Endodermal cell (in vitro differentiated cells): Measurements from ENCODE around the gene IARS2. TPM values are rescaled to one million over a fixed set of nuclear protein-coding genes. Genes with fewer than 3 reads are reported as not detected.

Experiments used
- DNase-seq: peaks from one replicate; pipeline ENCODE4 v3.0.0-alpha.2; 2017
- H3K27ac ChIP-seq: 2 replicates; pipeline ENCODE4 v1.5.1; 2013; ENCODE audit warnings: mild to moderate bottlenecking, low read depth, low read length, moderate library complexity
- H3K27me3 ChIP-seq: 2 replicates; pipeline ENCODE4 v1.6.1; 2013; ENCODE audit warnings: mild to moderate bottlenecking, low read length, moderate library complexity; ENCODE audit not compliant: insufficient read depth, control insufficient read depth, poor library complexity, severe bottlenecking
- H3K36me3 ChIP-seq: 2 replicates; pipeline ENCODE4 v1.7.0; 2013; ENCODE audit warnings: mild to moderate bottlenecking, low read length, moderate library complexity; ENCODE audit not compliant: control insufficient read depth, insufficient read depth
- H3K4me1 ChIP-seq: one replicate; pipeline ENCODE4 v1.7.0; 2013; ENCODE audit warnings: low read length; ENCODE audit not compliant: control insufficient read depth, insufficient read depth
- H3K4me3 ChIP-seq: 2 replicates; pipeline ENCODE4 v1.5.1; 2013; ENCODE audit warnings: mild to moderate bottlenecking, low read length, moderate library complexity
- H3K9ac ChIP-seq: 2 replicates; pipeline ENCODE4 v1.6.1; 2013; ENCODE audit warnings: mild to moderate bottlenecking, low read length, moderate library complexity; ENCODE audit not compliant: poor library complexity, severe bottlenecking; ENCODE audit errors: extremely low read depth
- H3K9me3 ChIP-seq: 2 replicates; pipeline ENCODE4 v1.6.1; 2013; ENCODE audit warnings: mild to moderate bottlenecking, low read length, moderate library complexity; ENCODE audit not compliant: control insufficient read depth
- H3K27ac Mint-ChIP-seq: 2 replicates; pipeline ENCODE4 v1.8.0; 2020; ENCODE audit warnings: mixed read lengths
- H3K27me3 Mint-ChIP-seq: 2 replicates; pipeline ENCODE4 v1.8.0; 2021; ENCODE audit warnings: mild to moderate bottlenecking, mixed read lengths; ENCODE audit not compliant: insufficient read depth
- H3K36me3 Mint-ChIP-seq: 2 replicates; pipeline ENCODE4 v1.8.0; 2020; ENCODE audit warnings: low read depth, mixed read lengths
- H3K4me1 Mint-ChIP-seq: 2 replicates; pipeline ENCODE4 v1.8.0; 2020; ENCODE audit warnings: mixed read lengths
- H3K4me3 Mint-ChIP-seq: 2 replicates; pipeline ENCODE4 v1.8.0; 2020; ENCODE audit warnings: mild to moderate bottlenecking, moderate library complexity, mixed read lengths
- H3K9me3 Mint-ChIP-seq: 2 replicates; pipeline ENCODE4 v1.8.0; 2020; ENCODE audit warnings: mild to moderate bottlenecking, mixed read lengths
- CTCF ChIP-seq: fragments of 200-600 bp; sonication (generic); conservative IDR thresholded peaks from 2 replicates; pipeline ENCODE4 v1.5.0; 2021; ENCODE audit warnings: antibody characterized with exemption, mild to moderate bottlenecking
- WGBS, 2 experiments: methylation state at CpG; one replicate each; pipeline versions ENCODE4 v1.1.5 to v1.1.7; 2013; ENCODE audit warnings: missing lambda C conversion rate in 2 of 2, mixed read lengths in 1 of 2; ENCODE audit not compliant: insufficient coverage in 1 of 2, insufficient read length in 1 of 2; 5-methylcytosine and 5-hydroxymethylcytosine counted together
- total RNA-seq, 2 donors: library from RNA; stranded (reverse); fragmentation: NEBNext Ultra II Directional in 1 of 2; extraction: Animal tissue kit (Norgen Biotek cat#: 25700) in 1 of 2; gene quantifications; 2 replicates in 1 of 2; 3 replicates in 1 of 2; pipeline ENCODE4 v1.2.1, GENCODE V29; 2021

Gene IARS2
- total RNA-seq, 2 donors from 2014 or later = 78.2 to 89.4 TPM

DNA sequence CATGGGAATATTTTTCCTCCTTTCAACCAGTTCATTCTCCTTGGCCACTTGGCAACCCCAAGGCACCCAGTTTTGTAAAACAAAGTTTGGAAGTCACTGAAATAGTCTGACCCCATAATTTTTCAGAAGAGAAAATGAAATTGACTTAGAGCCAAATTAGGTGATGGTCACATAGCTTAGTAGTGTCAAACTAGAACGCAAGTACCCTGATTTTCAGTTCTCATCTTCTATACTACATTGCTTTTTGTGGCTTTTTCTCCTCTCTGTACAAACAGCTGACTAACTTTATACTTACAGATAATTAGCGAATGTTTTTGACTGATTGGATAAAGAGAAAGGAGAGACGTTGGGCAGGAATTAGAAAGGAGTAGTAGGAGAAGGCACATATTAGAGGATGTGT lies 33.1 kb downstream of the IARS2 start:
- no peaks in the 10 kb centered on the region for H3K9me3 Mint-ChIP-seq
- WGBS, 2 experiments = 89 to 100% methylated on average over 2 to 3 of the region's 3 CpGs

DNA sequence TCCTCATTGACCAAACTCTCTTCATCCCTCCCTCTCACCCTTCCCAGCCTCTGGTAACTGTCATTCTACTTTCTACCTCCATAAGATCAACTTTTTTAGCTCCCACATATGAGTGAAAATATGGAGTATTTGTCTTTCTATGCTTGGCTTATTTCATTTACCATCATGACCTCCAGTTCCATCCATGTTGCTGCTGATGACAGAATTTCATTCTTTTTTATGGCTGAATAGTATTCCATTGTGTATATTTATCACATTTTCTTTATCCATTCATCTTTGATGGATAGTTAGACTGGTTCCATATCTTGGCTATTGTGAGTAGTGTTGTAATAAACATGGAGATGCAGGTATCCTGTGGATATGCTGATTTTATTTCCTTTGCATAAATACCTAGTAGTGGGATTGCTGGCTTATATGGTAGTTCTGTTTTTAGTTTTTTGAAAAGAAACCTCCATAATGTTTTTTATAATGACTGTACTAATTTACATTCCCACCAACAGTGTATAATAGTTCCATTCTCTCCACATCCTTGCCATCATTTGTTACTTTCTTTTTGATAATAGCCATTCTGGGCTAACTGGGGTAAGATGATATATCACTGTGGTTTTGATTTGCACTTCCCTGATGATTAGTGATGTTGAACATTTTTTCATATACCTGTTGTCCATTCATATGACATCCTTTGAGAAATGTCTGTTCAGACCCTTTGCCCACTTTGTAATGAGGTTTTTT lies 35.7 kb downstream of the IARS2 start:
- Mint-ChIP-seq H3K4me3 (no peak overlapping the region), H3K36me3 (peaks cover 69% of the 10 kb centered on the region), H3K4me1 (peaks cover 2% of the 10 kb centered on the region), H3K27ac (no peak overlapping the region), H3K9me3 (no peaks in the 10 kb centered on the region), H3K27me3 (no peaks in the 10 kb centered on the region)
- no peak overlapping the region for H3K27ac ChIP-seq
- TF ChIP-seq CTCF = no peak
- H3K9me3 ChIP-seq = no peaks in the 10 kb centered on the region
- H3K4me1 ChIP-seq = no peaks in the 10 kb centered on the region
- no peaks in the 10 kb centered on the region for H3K27me3 ChIP-seq
- H3K9ac ChIP-seq = no peak overlapping the region
- peaks cover 55% of the 10 kb centered on the region for H3K36me3 ChIP-seq
- no peak overlapping the region for H3K4me3 ChIP-seq
- DNase-seq = no peak

More for the DNA sequence above, 33.1 kb downstream of the IARS2 start:
- Histone ChIP-seq H3K36me3 (peaks cover 48% of the 10 kb centered on the region), H3K27me3 (no peaks in the 10 kb centered on the region), H3K9me3 (no peaks in the 10 kb centered on the region), H3K4me1 (no peaks in the 10 kb centered on the region), H3K27ac (no peak overlapping the region), H3K4me3 (no peak overlapping the region), H3K9ac (no peak overlapping the region)
- Mint-ChIP-seq H3K27me3 (no peaks in the 10 kb centered on the region), H3K4me1 (peaks cover 7% of the 10 kb centered on the region), H3K27ac (no peak overlapping the region), H3K36me3 (peaks cover 46% of the 10 kb centered on the region), H3K4me3 (no peak overlapping the region)
- TF ChIP-seq CTCF = no peak
- no peak for DNase-seq

DNA sequence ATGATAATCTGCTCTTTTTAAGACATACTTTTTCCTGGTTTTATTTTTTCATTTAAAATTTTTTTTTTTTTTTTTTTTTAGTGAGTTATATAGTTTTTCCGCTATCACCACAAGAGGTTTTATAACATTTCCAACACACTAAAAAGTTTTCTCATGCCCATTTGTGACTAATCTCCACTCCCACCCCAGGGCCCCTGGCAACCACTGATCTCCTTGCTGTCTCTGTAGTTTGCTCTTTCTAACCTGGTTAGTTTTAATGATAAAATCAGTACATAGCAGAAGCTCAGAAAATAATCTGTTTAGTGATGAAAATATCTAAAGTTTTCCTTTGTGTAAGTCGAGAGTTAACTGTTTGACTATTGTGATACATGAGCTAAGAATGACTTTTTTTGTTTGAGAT lies 41.8 kb downstream of the IARS2 start:
- no peaks in the 10 kb centered on the region for H3K27me3 Mint-ChIP-seq
- no peak overlapping the region for H3K27ac Mint-ChIP-seq
- H3K36me3 Mint-ChIP-seq = peaks cover 70% of the 10 kb centered on the region
- no peak for TF ChIP-seq CTCF
- Histone ChIP-seq H3K27ac (no peak overlapping the region), H3K36me3 (peaks cover 66% of the 10 kb centered on the region), H3K4me1 (no peaks in the 10 kb centered on the region), H3K4me3 (no peak overlapping the region), H3K27me3 (no peaks in the 10 kb centered on the region), H3K9me3 (no peaks in the 10 kb centered on the region), H3K9ac (no peak overlapping the region)
- no peak for DNase-seq
- no peaks in the 10 kb centered on the region for H3K4me1 Mint-ChIP-seq
- H3K9me3 Mint-ChIP-seq = no peaks in the 10 kb centered on the region
- no peak overlapping the region for H3K4me3 Mint-ChIP-seq
- 94% methylated on average over 1 to 2 of the region's 2 CpGs for WGBS, 2 experiments
